HG02973 (cell line): ENCODE results near the gene FSHR.

ENCODE experiments used
- ATAC-seq: cut with Tn5 transposase; IDR thresholded peaks from one replicate; pipeline ENCODE4 v1.9.1; 2021; ENCODE audit warnings: moderate library complexity; ENCODE audit not compliant: unreplicated experiment

The FSHR gene

GRCh38 chr2:49154140-49154539, at the start of gene FSHR:
Gene FSHR (minus strand): TSS chr2:49154515. CDS start chr2:49154417, 98 bp downstream.
- no peak for ATAC-seq

GRCh38 chr2:49199266-49199665, 45.0 kb upstream of the FSHR start:
- ATAC-seq: no peak

GRCh38 chr2:49194701-49195100, 40.4 kb upstream of the FSHR start:
- no peak for ATAC-seq

GRCh38 chr2:49192036-49192435, 37.7 kb upstream of the FSHR start:
- no peak for ATAC-seq

- no peak for ATAC-seq
Measured at GRCh38 chr2:49189512-49190225, 35.4 kb upstream of the FSHR start.

GRCh38 chr2:49186050-49186648, 31.8 kb upstream of the FSHR start:
- no peak for ATAC-seq

GRCh38 chr2:49178656-49179055, 24.3 kb upstream of the FSHR start:
- no peak for ATAC-seq

GRCh38 chr2:49177194-49177593, 22.9 kb upstream of the FSHR start:
- no peak for ATAC-seq

- no peak for ATAC-seq
Measured at GRCh38 chr2:49175831-49176230, 21.5 kb upstream of the FSHR start.

- no peak for ATAC-seq
Measured at GRCh38 chr2:49174750-49175149, 20.4 kb upstream of the FSHR start.

- ATAC-seq: no peak
Measured at GRCh38 chr2:49167131-49167530, 12.8 kb upstream of the FSHR start.

GRCh38 chr2:49165662-49166061, 11.3 kb upstream of the FSHR start:
- ATAC-seq: no peak

GRCh38 chr2:49164729-49165128, 10.4 kb upstream of the FSHR start:
- ATAC-seq: no peak

- no peak for ATAC-seq
Measured at GRCh38 chr2:49162151-49162550, 7.8 kb upstream of the FSHR start.

- ATAC-seq: no peak
Measured at GRCh38 chr2:49154891-49155290, 576 bp upstream of the FSHR start.

GRCh38 chr2:49153252-49153651, 1.1 kb downstream of the FSHR start:
- no peak for ATAC-seq

GRCh38 chr2:49152824-49153223, 1.5 kb downstream of the FSHR start:
- no peak for ATAC-seq

- no peak for ATAC-seq
Measured at GRCh38 chr2:49146401-49146800, 7.9 kb downstream of the FSHR start.

GRCh38 chr2:49131801-49132200, 22.5 kb downstream of the FSHR start:
- no peak for ATAC-seq

GRCh38 chr2:49129034-49129433, 25.3 kb downstream of the FSHR start:
- peak; percentile 69 for ATAC-seq

GRCh38 chr2:49123600-49123999, 30.7 kb downstream of the FSHR start:
- no peak for ATAC-seq

- ATAC-seq: no peak
Measured at GRCh38 chr2:49122107-49122506, 32.2 kb downstream of the FSHR start.

- ATAC-seq: no peak
Measured at GRCh38 chr2:49113046-49113445, 41.3 kb downstream of the FSHR start.
